HL-60 (cell line): ENCODE data around the gene KREMEN2.
A peak's percentile ranks its signal among the peaks of the same experiment; 100 is the strongest.

Source experiments
- DNase-seq, 2 experiments: peaks; one replicate each; pipeline ENCODE4 v3.0.0-alpha.2; 2010 to 2020; ENCODE audit warnings: low read depth in 1 of 2, low spot score in 1 of 2
- H3K27ac ChIP-seq: fragments of 250-450 bp; sonication (Bioruptor Pico); replicated peaks from 2 replicates; pipeline ENCODE4 v1.5.1; 2020; ENCODE audit warnings: mild to moderate bottlenecking, moderate library complexity
- H3K27me3 ChIP-seq: fragments of 250-450 bp; sonication (Bioruptor Pico); 2 replicates; pipeline ENCODE4 v1.5.1; 2021; ENCODE audit warnings: mild to moderate bottlenecking, moderate library complexity; ENCODE audit not compliant: insufficient read depth, poor library complexity, severe bottlenecking
- H3K4me3 ChIP-seq: replicated peaks from 2 replicates; pipeline ENCODE4 v1.5.1; 2011; ENCODE audit warnings: mild to moderate bottlenecking, control low read depth, low read length; ENCODE audit not compliant: insufficient read depth
- CTCF ChIP-seq: IDR thresholded peaks from one replicate; pipeline ENCODE4 v1.5.1; 2011; ENCODE audit warnings: low read length, control low read depth, inconsistent platforms; ENCODE audit not compliant: insufficient read depth
- GABPA ChIP-seq: IDR thresholded peaks from 2 replicates; pipeline ENCODE4 v1.6.1; 2012; ENCODE audit warnings: low read depth
- POLR2AphosphoS5 ChIP-seq: IDR thresholded peaks from 2 replicates; pipeline ENCODE4 v1.6.1; 2012; ENCODE audit warnings: low read depth
- REST ChIP-seq: IDR thresholded peaks from 2 replicates; pipeline ENCODE4 v1.6.1; 2012; ENCODE audit warnings: low read depth; ENCODE audit not compliant: insufficient replicate concordance
- SPI1 ChIP-seq: IDR thresholded peaks from 2 replicates; pipeline ENCODE4 v1.6.1; 2012; ENCODE audit warnings: low read depth, mild to moderate bottlenecking, borderline replicate concordance

KREMEN2 gene

GRCh38 chr16:2954656-2955381 is 9.3 kb upstream of the KREMEN2 start:
- DNase-seq, result no peak
- no peak overlapping the region for H3K4me3 ChIP-seq
- no peaks in the 10 kb centered on the region for H3K27me3 ChIP-seq
- peak overlapping the region; percentile 79 for H3K27ac ChIP-seq
- TF ChIP-seq CTCF (no peak), SPI1 (no peak), GABPA (no peak), REST (no peak), POLR2AphosphoS5 (no peak)

GRCh38 chr16:2955438-2955778 is 8.7 kb upstream of the KREMEN2 start:
- Histone ChIP-seq H3K27me3 (no peaks in the 10 kb centered on the region), H3K4me3 (no peak overlapping the region), H3K27ac (peak overlapping the region; percentile 79)
- DNase-seq, result no peak
- no peak for TF ChIP-seq GABPA
- TF ChIP-seq POLR2AphosphoS5, result no peak
- no peak for TF ChIP-seq CTCF
- TF ChIP-seq REST, result no peak
- no peak for TF ChIP-seq SPI1

GRCh38 chr16:2955779-2956578 is 8.1 kb upstream of the KREMEN2 start:
- H3K27ac ChIP-seq, result peak overlapping the region; percentile 79
- peak; percentile 24 for TF ChIP-seq REST
- peak; percentile 52; the same call in 1 of the 2 replicates for TF ChIP-seq POLR2AphosphoS5
- TF ChIP-seq GABPA, result no peak
- H3K27me3 ChIP-seq, result no peaks in the 10 kb centered on the region
- peak in 1 of 2 experiments; percentile 84 for DNase-seq
- H3K4me3 ChIP-seq, result no peak overlapping the region
